A673 (cell line): ENCODE measurements around the gene TFB2M. TPM values are rescaled to one million over a fixed set of nuclear protein-coding genes. Genes with fewer than 3 reads are reported as not detected.
"Not testable (repeated sequence)": the region's sequence is repeated elsewhere in the genome, so short reads cannot be mapped to it uniquely, and the experiment has no call there.

ENCODE experiments used
- BruUV-seq: library from RNA; stranded (reverse); fragments of 400-500 nt; replicated peaks from 2 replicates; lab custom pipeline; 2021; lab: Mats Ljungman, UMichigan
- CTCF ChIA-PET: fragments of 300-600 bp; sonication (Branson Sonifier 250); formaldehyde crosslinking; loops from one replicate; lab custom pipeline; 2022; ENCODE audit warnings: antibody characterized with exemption; lab: Charles Lee
- POLR2A ChIA-PET: fragments of 300-600 bp; sonication (Branson Sonifier 250); formaldehyde crosslinking; loops from one replicate; lab custom pipeline; 2022; ENCODE audit warnings: antibody characterized with exemption; ENCODE audit not compliant: low non-redundant PET; lab: Charles Lee
- DNase-seq: peaks from one replicate; pipeline ENCODE4 v3.0.0-alpha.2; 2015; ENCODE audit warnings: low spot score
- H3K27ac ChIP-seq: fragments of 200-600 bp; sonication (generic); 2 replicates; pipeline ENCODE4 v1.5.1; 2016; ENCODE audit warnings: mixed run types, low read depth, mild to moderate bottlenecking, mixed read lengths, antibody characterized with exemption, low read length; ENCODE audit not compliant: poor library complexity, severe bottlenecking
- H3K27me3 ChIP-seq: fragments of 200-600 bp; sonication (generic); replicated peaks from 2 replicates; pipeline ENCODE4 v1.6.1; 2017; ENCODE audit warnings: mixed run types, low read depth, mild to moderate bottlenecking, mixed read lengths, antibody characterized with exemption, low read length; ENCODE audit not compliant: insufficient read depth, poor library complexity
- H3K36me3 ChIP-seq: fragments of 200-600 bp; sonication (generic); 2 replicates; pipeline ENCODE4 v1.6.1; 2016; ENCODE audit warnings: mixed run types, mild to moderate bottlenecking, mixed read lengths, antibody characterized with exemption, low read length; ENCODE audit not compliant: insufficient read depth, poor library complexity, severe bottlenecking
- H3K4me1 ChIP-seq: fragments of 200-600 bp; sonication (generic); 2 replicates; pipeline ENCODE4 v1.6.1; 2017; ENCODE audit warnings: mixed run types, mild to moderate bottlenecking, mixed read lengths, antibody characterized with exemption, low read length; ENCODE audit not compliant: insufficient read depth, poor library complexity, severe bottlenecking
- H3K4me3 ChIP-seq: fragments of 200-600 bp; sonication (generic); 2 replicates; pipeline ENCODE4 v1.5.1; 2016; ENCODE audit warnings: low read depth, mixed run types, mild to moderate bottlenecking, mixed read lengths, low read length; ENCODE audit not compliant: poor library complexity, severe bottlenecking
- H3K9me3 ChIP-seq: fragments of 200-600 bp; sonication (generic); 2 replicates; pipeline ENCODE4 v1.6.1; 2016; ENCODE audit warnings: mixed run types, low read depth, mild to moderate bottlenecking, mixed read lengths, antibody characterized with exemption, low read length; ENCODE audit not compliant: poor library complexity, severe bottlenecking
- EZH2 ChIP-seq: fragments of 200-600 bp; sonication (generic); IDR thresholded peaks from 2 replicates; pipeline ENCODE4 v1.6.1; 2017; ENCODE audit warnings: borderline replicate concordance, low read depth, mild to moderate bottlenecking, mixed read lengths, antibody characterized with exemption, low read length; ENCODE audit not compliant: poor library complexity, severe bottlenecking
- intact Hi-C: fragments of 100-400 bp; cut with micrococcal nuclease; formaldehyde crosslinking; loops from one replicate; pipeline ENCODE4 v1.10.0; 2022; ENCODE audit not compliant: unreplicated experiment
- total RNA-seq: library from RNA; stranded (reverse); gene quantifications from 2 replicates; pipeline ENCODE4 v1.2.3, GENCODE V29; 2021
- TF ChIP-seq, protein P1 (sequence below): fragments of 300-800, 200-600 bp; sonication (generic); conservative IDR thresholded peaks from 2 replicates; pipeline ENCODE4 v1.5.1; 2017; ENCODE audit warnings: low read depth, mild to moderate bottlenecking, antibody characterized with exemption, low read length, moderate library complexity, mixed read lengths

The TFB2M gene
- total RNA-seq, 1 experiment from 2014 or later, result 21.1 TPM

DNA sequence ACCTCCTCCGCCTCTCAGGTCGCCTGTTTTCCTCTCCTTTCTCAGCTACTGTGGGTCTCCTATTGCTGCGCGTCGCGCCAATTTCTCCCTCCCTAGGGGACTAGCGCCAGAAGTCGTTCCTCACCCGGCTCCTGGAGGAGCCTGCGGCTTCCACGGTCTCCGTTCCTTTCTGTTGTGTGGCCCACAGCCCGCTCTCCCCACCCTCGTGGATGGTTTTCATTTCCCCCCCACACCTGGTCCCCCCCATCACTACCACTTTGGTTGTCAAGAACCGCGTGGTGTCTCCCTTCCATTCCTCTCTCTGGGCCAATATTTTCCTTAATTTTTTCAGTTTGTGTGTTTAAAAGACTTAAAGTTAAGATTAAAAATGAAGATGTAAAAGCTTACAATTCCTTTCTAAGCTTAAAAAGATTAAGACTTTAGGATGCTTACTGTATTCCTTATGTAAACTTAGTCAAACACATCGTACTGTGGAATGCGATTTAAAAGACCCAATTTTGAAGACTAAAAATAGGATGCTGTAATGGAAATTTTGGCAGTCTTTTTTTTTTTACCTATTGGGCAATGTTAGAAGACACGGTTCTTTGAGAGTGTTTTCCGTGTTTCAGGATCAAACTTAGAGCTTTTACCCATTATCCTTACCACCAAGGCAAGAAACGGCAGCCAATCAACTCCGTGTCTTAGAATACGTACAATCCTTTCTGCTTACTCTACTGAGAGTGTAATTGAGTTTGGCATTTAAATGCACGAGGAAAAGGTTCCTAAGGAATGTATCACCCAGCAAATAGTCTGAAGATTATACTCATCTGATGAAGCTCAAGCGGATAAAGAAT is 968 bp upstream of the TFB2M start:
- Histone ChIP-seq H3K27ac (peak overlapping the region; percentile 78), H3K36me3 (no peaks in the 10 kb centered on the region), H3K27me3 (no peaks in the 10 kb centered on the region), H3K4me1 (peaks cover 23% of the 10 kb centered on the region), H3K9me3 (no peaks in the 10 kb centered on the region), H3K4me3 (peak overlapping the region; percentile 80)
- intact Hi-C loops, result loop anchor here (5.0 kb wide), 2 partner anchors 80 to 130 kb away; no protein-coding TSS in a partner anchor
- TF ChIP-seq, protein P1, sequence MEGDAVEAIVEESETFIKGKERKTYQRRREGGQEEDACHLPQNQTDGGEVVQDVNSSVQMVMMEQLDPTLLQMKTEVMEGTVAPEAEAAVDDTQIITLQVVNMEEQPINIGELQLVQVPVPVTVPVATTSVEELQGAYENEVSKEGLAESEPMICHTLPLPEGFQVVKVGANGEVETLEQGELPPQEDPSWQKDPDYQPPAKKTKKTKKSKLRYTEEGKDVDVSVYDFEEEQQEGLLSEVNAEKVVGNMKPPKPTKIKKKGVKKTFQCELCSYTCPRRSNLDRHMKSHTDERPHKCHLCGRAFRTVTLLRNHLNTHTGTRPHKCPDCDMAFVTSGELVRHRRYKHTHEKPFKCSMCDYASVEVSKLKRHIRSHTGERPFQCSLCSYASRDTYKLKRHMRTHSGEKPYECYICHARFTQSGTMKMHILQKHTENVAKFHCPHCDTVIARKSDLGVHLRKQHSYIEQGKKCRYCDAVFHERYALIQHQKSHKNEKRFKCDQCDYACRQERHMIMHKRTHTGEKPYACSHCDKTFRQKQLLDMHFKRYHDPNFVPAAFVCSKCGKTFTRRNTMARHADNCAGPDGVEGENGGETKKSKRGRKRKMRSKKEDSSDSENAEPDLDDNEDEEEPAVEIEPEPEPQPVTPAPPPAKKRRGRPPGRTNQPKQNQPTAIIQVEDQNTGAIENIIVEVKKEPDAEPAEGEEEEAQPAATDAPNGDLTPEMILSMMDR, result no peak
- TF ChIP-seq EZH2, result no peak
- peak; percentile 70 for DNase-seq
- ChIA-PET POLR2A (interaction anchor here (0.6 kb wide), 1 partner anchor 22 kb away, joined by 10 read pairs; no protein-coding TSS in a partner anchor), CTCF (no interaction called here)
- BruUV-seq, result no TSS peak

DNA sequence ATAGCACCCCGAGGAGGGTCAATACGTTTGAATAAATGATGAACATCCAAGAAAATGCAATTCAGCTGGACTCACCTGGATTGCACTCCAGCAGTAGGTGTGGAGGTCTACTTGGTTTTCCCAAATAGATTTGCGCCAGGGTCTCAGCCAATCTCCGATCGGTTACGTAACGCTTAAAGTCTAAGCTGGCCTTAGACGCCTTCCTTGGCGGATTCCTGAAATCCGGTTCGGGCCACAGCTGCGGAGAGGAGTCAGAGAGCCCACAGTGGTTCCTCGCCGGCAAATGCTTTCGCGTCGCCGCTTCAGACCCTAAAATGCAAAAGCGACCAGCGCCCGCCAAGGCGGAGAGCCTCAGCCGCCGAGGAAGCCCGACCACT is 322 bp downstream of the TFB2M start:
- intact Hi-C loops, result loop anchor here (5.0 kb wide), 2 partner anchors 82 to 132 kb away; no protein-coding TSS in a partner anchor
- TF ChIP-seq, protein P1, result no peak
- Histone ChIP-seq H3K27ac (peak overlapping the region; percentile 78), H3K4me1 (peaks cover 23% of the 10 kb centered on the region), H3K36me3 (no peaks in the 10 kb centered on the region), H3K9me3 (no peaks in the 10 kb centered on the region), H3K27me3 (no peaks in the 10 kb centered on the region), H3K4me3 (peak overlapping the region; percentile 80)
- TSS peak; percentile 44 for BruUV-seq
- ChIA-PET POLR2A (no interaction called here), CTCF (no interaction called here)
- DNase-seq, result no peak

DNA sequence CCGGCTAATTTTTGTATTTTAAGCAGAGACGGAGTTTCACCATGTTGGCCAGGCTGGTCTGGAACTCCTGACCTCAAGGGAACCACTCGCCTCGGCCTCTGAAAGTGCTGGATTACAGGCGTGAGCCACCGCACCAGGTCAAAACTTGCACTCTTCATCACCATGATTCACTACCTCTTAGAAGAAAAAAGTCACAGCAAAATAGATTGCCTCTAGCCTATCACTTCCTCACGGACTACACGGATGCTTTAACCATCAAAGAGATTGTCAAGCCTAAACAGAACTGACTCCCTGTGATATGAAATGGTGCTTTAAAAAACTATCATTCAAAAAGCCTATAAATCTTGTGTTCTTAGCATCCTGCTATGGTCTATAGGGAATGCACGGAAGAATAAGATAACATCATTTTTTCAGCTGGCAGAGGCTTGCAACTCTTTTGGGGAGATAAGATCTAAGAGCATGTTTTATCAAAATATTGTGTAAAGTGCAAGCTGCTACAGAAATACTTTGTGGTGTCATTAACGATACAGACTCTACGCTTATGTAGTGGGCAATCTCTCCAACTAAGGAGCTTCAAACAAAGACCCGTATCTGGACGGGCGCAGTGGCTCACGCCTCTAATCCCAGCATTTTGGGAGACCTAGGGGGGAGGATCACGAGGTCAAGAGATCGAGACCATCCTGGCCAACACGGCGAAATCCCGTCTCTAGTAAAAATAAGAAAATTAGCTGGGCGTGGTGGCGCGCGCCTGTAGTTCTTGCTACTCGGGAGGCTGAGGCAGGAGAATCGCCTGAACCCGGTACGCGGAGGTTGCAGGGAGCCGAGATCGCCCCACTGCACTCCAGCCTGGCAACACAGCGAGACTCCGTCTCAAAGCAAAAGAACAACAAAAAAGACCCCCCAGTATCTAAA is 966 bp downstream of the TFB2M start:
- intact Hi-C loops, result loop anchor here (5.0 kb wide), 2 partner anchors 82 to 132 kb away; no protein-coding TSS in a partner anchor
- peak overlapping the region; percentile 80 for H3K4me3 ChIP-seq
- H3K4me1 ChIP-seq, result peaks cover 20% of the 10 kb centered on the region
- no peaks in the 10 kb centered on the region for H3K9me3 ChIP-seq
- TF ChIP-seq EZH2, result no peak
- TF ChIP-seq, protein P1, result no peak
- ChIA-PET POLR2A (no interaction called here), CTCF (no interaction called here)
- no peaks in the 10 kb centered on the region for H3K27me3 ChIP-seq
- BruUV-seq, result no TSS peak
- no peak for DNase-seq
- H3K27ac ChIP-seq, result peak overlapping the region; percentile 78
- H3K36me3 ChIP-seq, result peaks cover 3% of the 10 kb centered on the region

DNA sequence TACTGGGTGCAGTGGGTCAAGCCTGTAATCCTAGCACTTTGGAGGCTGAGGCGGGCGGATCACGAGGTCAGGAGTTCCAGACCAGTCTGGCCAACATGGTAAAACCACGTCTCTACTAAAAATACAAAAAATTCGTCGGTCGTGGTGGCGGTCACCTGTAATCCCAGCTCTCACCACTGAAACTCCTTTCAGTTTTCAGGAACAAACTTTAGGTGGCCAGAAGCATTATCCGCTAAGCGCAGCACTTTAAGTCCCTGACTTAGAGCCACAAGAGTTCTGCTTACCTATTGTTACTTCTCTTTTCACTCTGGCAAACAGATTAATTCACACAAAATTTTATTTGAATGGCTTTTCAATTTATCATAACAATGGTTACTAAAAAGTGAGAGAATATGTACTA is 5.2 kb downstream of the TFB2M start:
- DNase-seq, intact Hi-C loops, H3K27ac ChIP-seq, CTCF ChIA-PET, POLR2A ChIA-PET, H3K9me3 ChIP-seq, H3K4me1 ChIP-seq, BruUV-seq, H3K27me3 ChIP-seq, H3K4me3 ChIP-seq: not testable (repeated sequence)
- peaks cover 22% of the 10 kb centered on the region for H3K36me3 ChIP-seq
